H1 (cell line): Measurements from ENCODE around the gene MAP1LC3A. TPM values are rescaled to one million over a fixed set of nuclear protein-coding genes. Genes with fewer than 3 reads are reported as not detected.

Experiments used
- CTCF ChIA-PET: fragments of 300-600 bp; sonication (Branson Sonifier 250); formaldehyde crosslinking; loops from one replicate; lab custom pipeline; 2021; ENCODE audit not compliant: partially characterized antibody; lab: Charles Lee
- POLR2A ChIA-PET: fragments of 300-600 bp; sonication (Branson Sonifier 250); formaldehyde crosslinking; loops from one replicate; lab custom pipeline; 2021; ENCODE audit warnings: inconsistent platforms; ENCODE audit not compliant: partially characterized antibody; lab: Charles Lee
- DNase-seq, 2 experiments: peaks; one replicate each; pipeline versions ENCODE4 v3.0.0 to v3.0.0-alpha.2; 2010 to 2022; ENCODE audit warnings: low spot score in 2 of 2, low read depth in 1 of 2, mixed read lengths in 1 of 2
- FAIRE-seq: peaks from 2 replicates; lab custom pipeline; 2011; peaks lifted over from hg19 to GRCh38; lab: Jason Lieb, UNC
- H2AFZ ChIP-seq: 2 replicates; pipeline ENCODE4 v1.8.1; 2012; ENCODE audit warnings: low read length, inconsistent platforms
- H2AK5ac ChIP-seq: 2 replicates; pipeline ENCODE4 v1.6.1; 2013; ENCODE audit warnings: low read depth, low read length
- H2BK120ac ChIP-seq: replicated peaks from 2 replicates; pipeline ENCODE3; 2013; ENCODE audit warnings: low read depth, low read length, inconsistent platforms
- H2BK12ac ChIP-seq: 2 replicates; pipeline ENCODE4 v1.6.1; 2013; ENCODE audit warnings: low read depth, low read length
- H2BK15ac ChIP-seq: 2 replicates; pipeline ENCODE4 v1.6.1; 2013; ENCODE audit warnings: low read length
- H2BK20ac ChIP-seq: 2 replicates; pipeline ENCODE4 v1.6.1; 2013; ENCODE audit warnings: low read length
- H2BK5ac ChIP-seq: 2 replicates; pipeline ENCODE4 v1.6.1; 2013; ENCODE audit warnings: low read depth, low read length
- H3K14ac ChIP-seq: 2 replicates; pipeline ENCODE4 v1.6.1; 2013; ENCODE audit warnings: inconsistent platforms; ENCODE audit not compliant: insufficient read length
- H3K18ac ChIP-seq: 2 replicates; pipeline ENCODE4 v1.6.1; 2013; ENCODE audit warnings: low read length; ENCODE audit errors: extremely low read depth
- H3K23ac ChIP-seq: 2 replicates; pipeline ENCODE4 v1.6.1; 2013; ENCODE audit warnings: inconsistent platforms; ENCODE audit not compliant: insufficient read length
- H3K23me2 ChIP-seq: 2 replicates; pipeline ENCODE4 v1.6.1; 2013; ENCODE audit warnings: low read depth, low read length
- H3K27ac ChIP-seq: 2 replicates; pipeline ENCODE4 v1.6.1; 2011; ENCODE audit warnings: low read depth, low read length, inconsistent platforms
- H3K27me3 ChIP-seq, 4 experiments: replicated peaks in 1 of 4; 1 replicate in 1 of 4; 2 replicates in 3 of 4; pipeline versions ENCODE4 v1.6.1 to v1.8.1; 2011 to 2013; ENCODE audit warnings: low read length in 3 of 4, mild to moderate bottlenecking in 3 of 4, inconsistent platforms in 2 of 4, mixed read lengths in 2 of 4, moderate library complexity in 1 of 4; ENCODE audit not compliant: control insufficient read depth in 3 of 4, insufficient read depth in 3 of 4; ENCODE audit errors: extremely low read depth in 1 of 4
- H3K36me3 ChIP-seq, 4 experiments: 2 replicates each; pipeline versions ENCODE4 v1.6.1 to v1.8.1; 2011 to 2013; ENCODE audit warnings: mild to moderate bottlenecking in 4 of 4, low read length in 3 of 4, moderate library complexity in 2 of 4, control low read depth in 1 of 4, inconsistent platforms in 1 of 4; ENCODE audit not compliant: insufficient read depth in 4 of 4, control insufficient read depth in 2 of 4
- H3K4ac ChIP-seq: replicated peaks from 2 replicates; pipeline ENCODE3; 2013; ENCODE audit warnings: low read length, low read depth, mixed read lengths, inconsistent platforms; ENCODE audit not compliant: insufficient read length
- H3K4me1 ChIP-seq, 4 experiments: replicated peaks in 1 of 4; 1 replicate in 1 of 4; 2 replicates in 3 of 4; pipeline versions ENCODE4 v1.6.1 to v1.8.1; 2011 to 2013; ENCODE audit warnings: low read length in 3 of 4, inconsistent platforms in 2 of 4, mixed read lengths in 1 of 4; ENCODE audit not compliant: insufficient read depth in 4 of 4, control insufficient read depth in 3 of 4
- H3K4me2 ChIP-seq, 2 experiments: 2 replicates each; pipeline versions ENCODE4 v1.6.1 to v1.8.1; 2011 to 2013; ENCODE audit warnings: low read depth in 2 of 2, low read length in 2 of 2, control low read depth in 1 of 2, inconsistent platforms in 1 of 2, mild to moderate bottlenecking in 1 of 2; ENCODE audit not compliant: insufficient read depth in 1 of 2
- H3K4me3 ChIP-seq, 4 experiments: fragments of 200-600, 300-600 bp in 1 of 4; sonication (generic), shearing (Covaris generic), sonication (Bioruptor Twin) in 1 of 4; 2 replicates each; pipeline versions ENCODE4 v1.5.1 to v1.8.1; 2011 to 2016; ENCODE audit warnings: low read length in 4 of 4, low read depth in 3 of 4, control low read depth in 2 of 4, inconsistent platforms in 2 of 4, mild to moderate bottlenecking in 2 of 4, mixed read lengths in 1 of 4, moderate library complexity in 1 of 4; ENCODE audit not compliant: insufficient read depth in 2 of 4; ENCODE audit errors: extremely low read depth in 1 of 4
- H3K56ac ChIP-seq: replicated peaks from 2 replicates; pipeline ENCODE3; 2013; ENCODE audit warnings: low read depth, mild to moderate bottlenecking, mixed read lengths, low read length, inconsistent platforms; ENCODE audit not compliant: insufficient read length
- H3K79me1 ChIP-seq: 2 replicates; pipeline ENCODE4 v1.6.1; 2013; ENCODE audit warnings: low read depth, low read length, control low read depth
- H3K79me2 ChIP-seq, 2 experiments: 2 replicates each; pipeline versions ENCODE4 v1.6.1 to v1.8.1; 2012 to 2013; ENCODE audit warnings: low read length in 2 of 2, mild to moderate bottlenecking in 2 of 2, inconsistent platforms in 1 of 2; ENCODE audit not compliant: insufficient read depth in 2 of 2, control insufficient read depth in 1 of 2
- H3K9ac ChIP-seq, 4 experiments: replicated peaks in 1 of 4; 1 replicate in 1 of 4; 2 replicates in 3 of 4; pipeline versions ENCODE4 v1.6.1 to v1.8.1; 2011 to 2013; ENCODE audit warnings: low read depth in 3 of 4, low read length in 3 of 4, control low read depth in 2 of 4, mild to moderate bottlenecking in 2 of 4, moderate library complexity in 2 of 4, inconsistent platforms in 1 of 4; ENCODE audit errors: extremely low read depth in 1 of 4
- H3K9me3 ChIP-seq, 2 experiments: 2 replicates each; pipeline versions ENCODE4 v1.6.1 to v1.8.1; 2012 to 2013; ENCODE audit warnings: mild to moderate bottlenecking in 2 of 2, moderate library complexity in 2 of 2, control low read depth in 1 of 2, inconsistent platforms in 1 of 2, low read depth in 1 of 2, low read length in 1 of 2, mixed read lengths in 1 of 2; ENCODE audit not compliant: insufficient read depth in 2 of 2
- H4K20me1 ChIP-seq, 2 experiments: replicated peaks in 1 of 2; 2 replicates each; pipeline versions ENCODE3 to v1.8.1; 2011 to 2013; ENCODE audit warnings: inconsistent platforms in 2 of 2, low read length in 2 of 2, mild to moderate bottlenecking in 1 of 2; ENCODE audit not compliant: insufficient read depth in 2 of 2, control insufficient read depth in 1 of 2
- H4K5ac ChIP-seq: 2 replicates; pipeline ENCODE4 v1.6.1; 2013; ENCODE audit warnings: low read length, low read depth, mixed read lengths, inconsistent platforms; ENCODE audit not compliant: insufficient read length
- H4K8ac ChIP-seq: 2 replicates; pipeline ENCODE4 v1.8.0; 2013; ENCODE audit warnings: mild to moderate bottlenecking, moderate library complexity, low read length, inconsistent platforms; ENCODE audit not compliant: insufficient read depth; ENCODE audit errors: extremely low read depth
- H4K91ac ChIP-seq: replicated peaks from 2 replicates; pipeline ENCODE3; 2013; ENCODE audit warnings: low read length, mixed read lengths, inconsistent platforms; ENCODE audit not compliant: insufficient read length
- JUND ChIP-seq: IDR thresholded peaks from 2 replicates; pipeline ENCODE4 v1.6.1; 2011; ENCODE audit warnings: mild to moderate bottlenecking, improper control_type of control experiment, low read length
- WGBS, 2 experiments: shearing (Covaris generic) in 1 of 2; methylation state at CpG; one replicate each; pipeline versions ENCODE4 v1.1.6 to v1.1.7; 2013 to 2015; ENCODE audit warnings: low lambda C conversion rate in 2 of 2, mixed read lengths in 2 of 2, inconsistent platforms in 1 of 2, low coverage in 1 of 2, missing lambda C conversion rate in 1 of 2; ENCODE audit not compliant: insufficient replicate concordance in 2 of 2, insufficient coverage in 1 of 2, insufficient read length in 1 of 2; ENCODE audit errors: extremely low coverage in 1 of 2, missing lambda C conversion rate in 1 of 2; 5-methylcytosine and 5-hydroxymethylcytosine counted together
- polyA plus RNA-seq, 7 experiments: library from polyadenylated mRNA; depleted of rRNA in 3 of 7; stranded (reverse) in 5 of 7; unstranded in 2 of 7; fragments of >200 nt in 5 of 7; fragments of 200-250 nt in 2 of 7; gene quantifications; 1 replicate in 5 of 7; 2 replicates in 1 of 7; 4 replicates in 1 of 7; pipeline versions ENCODE4 v1.2.1 to v1.2.3, GENCODE V29; 2011 to 2013; ENCODE audit warnings: missing spikeins in 2 of 7, mixed read lengths in 2 of 7
- total RNA-seq: library from RNA; stranded (reverse); fragmentation: NEBNext Ultra II Directional; extraction: Animal tissue kit (Norgen Biotek cat#: 25700); gene quantifications from 2 replicates; pipeline ENCODE4 v1.2.1, GENCODE V29; 2021

The MAP1LC3A gene
- total and polyA plus RNA-seq, 2 of the 8 experiments (the other 6 are each of a cell fraction or from before 2014, with no cell fraction given): 5.0 to 6.1 TPM

GRCh38 chr20:34541264-34541901 is 17.1 kb upstream of the MAP1LC3A start:
- no peak for TF ChIP-seq JUND
- no peaks in the 10 kb centered on the region for H3K79me2 ChIP-seq
- no peak overlapping the region for H4K5ac ChIP-seq
- 92% methylated on average over 13 of the region's 13 CpGs; no CpG with 5 or more reads in 1 of the 2 experiments for WGBS, 2 experiments
- H3K4me1 ChIP-seq: peaks cover 0 to 8% (median 2%) of the 10 kb centered on the region in 4 experiments; a peak in 3 of 7 replicates
- no peak overlapping the region for H3K14ac ChIP-seq
- no peak overlapping the region for H3K27ac ChIP-seq
- no peak overlapping the region for H3K23ac ChIP-seq
- H3K9ac ChIP-seq: no peak overlapping the region
- no peak overlapping the region for H2BK120ac ChIP-seq
- H3K23me2 ChIP-seq: peaks cover 5% of the 10 kb centered on the region; the same call in 1 of the 2 replicates
- CTCF ChIA-PET: interaction anchor here (0.6 to 4.9 kb wide), 7 partner anchors 8 to 472 kb away, joined by 3 to 24 read pairs (median 4); no protein-coding TSS in a partner anchor
- no peak overlapping the region for H3K4me2 ChIP-seq
- H3K36me3 ChIP-seq: peaks cover 2 to 10% (median 6%) of the 10 kb centered on the region in 4 experiments; a peak in 5 of 8 replicates
- H3K79me1 ChIP-seq: no peaks in the 10 kb centered on the region
- no peak overlapping the region for H3K4me3 ChIP-seq
- no peak overlapping the region for H2BK20ac ChIP-seq
- DNase-seq (no peak), FAIRE-seq (no peak)
- no peak overlapping the region for H2BK15ac ChIP-seq
- POLR2A ChIA-PET: interaction anchor here (1.9 kb wide), 1 partner anchor 164 kb away, joined by 5 read pairs; no protein-coding TSS in a partner anchor
- H3K4ac ChIP-seq: no peak overlapping the region
- no peak overlapping the region for H2BK12ac ChIP-seq
- H2AFZ ChIP-seq: no peak overlapping the region
- no peak overlapping the region for H2AK5ac ChIP-seq
- no peak overlapping the region for H2BK5ac ChIP-seq
- no peak overlapping the region for H4K91ac ChIP-seq
- H3K27me3 ChIP-seq: no peaks in the 10 kb centered on the region
- H3K9me3 ChIP-seq: no peaks in the 10 kb centered on the region
- H3K18ac ChIP-seq: no peak overlapping the region
- peaks cover 2 to 3% of the 10 kb centered on the region in 2 experiments for H4K20me1 ChIP-seq
- no peak overlapping the region for H4K8ac ChIP-seq
- no peak overlapping the region for H3K56ac ChIP-seq
